HL-60/S4 treated with phorbol 12-myristate 13-acetate at 8.2 ng/mL for 4 days and 3 days (cell line): ENCODE results near the gene GJD3.
"Not testable (repeated sequence)": the region's sequence is repeated elsewhere in the genome, so short reads cannot be mapped to it uniquely, and the experiment has no call there.

Source experiments
- in situ Hi-C: fragments of 300-500 bp; cut with MboI; formaldehyde crosslinking; loops from 2 replicates; pipeline ENCODE4 v1.15.0; 2022; ENCODE audit warnings: low sequenced_read_pairs

The GJD3 gene, protein sequence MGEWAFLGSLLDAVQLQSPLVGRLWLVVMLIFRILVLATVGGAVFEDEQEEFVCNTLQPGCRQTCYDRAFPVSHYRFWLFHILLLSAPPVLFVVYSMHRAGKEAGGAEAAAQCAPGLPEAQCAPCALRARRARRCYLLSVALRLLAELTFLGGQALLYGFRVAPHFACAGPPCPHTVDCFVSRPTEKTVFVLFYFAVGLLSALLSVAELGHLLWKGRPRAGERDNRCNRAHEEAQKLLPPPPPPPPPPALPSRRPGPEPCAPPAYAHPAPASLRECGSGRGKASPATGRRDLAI

DNA sequence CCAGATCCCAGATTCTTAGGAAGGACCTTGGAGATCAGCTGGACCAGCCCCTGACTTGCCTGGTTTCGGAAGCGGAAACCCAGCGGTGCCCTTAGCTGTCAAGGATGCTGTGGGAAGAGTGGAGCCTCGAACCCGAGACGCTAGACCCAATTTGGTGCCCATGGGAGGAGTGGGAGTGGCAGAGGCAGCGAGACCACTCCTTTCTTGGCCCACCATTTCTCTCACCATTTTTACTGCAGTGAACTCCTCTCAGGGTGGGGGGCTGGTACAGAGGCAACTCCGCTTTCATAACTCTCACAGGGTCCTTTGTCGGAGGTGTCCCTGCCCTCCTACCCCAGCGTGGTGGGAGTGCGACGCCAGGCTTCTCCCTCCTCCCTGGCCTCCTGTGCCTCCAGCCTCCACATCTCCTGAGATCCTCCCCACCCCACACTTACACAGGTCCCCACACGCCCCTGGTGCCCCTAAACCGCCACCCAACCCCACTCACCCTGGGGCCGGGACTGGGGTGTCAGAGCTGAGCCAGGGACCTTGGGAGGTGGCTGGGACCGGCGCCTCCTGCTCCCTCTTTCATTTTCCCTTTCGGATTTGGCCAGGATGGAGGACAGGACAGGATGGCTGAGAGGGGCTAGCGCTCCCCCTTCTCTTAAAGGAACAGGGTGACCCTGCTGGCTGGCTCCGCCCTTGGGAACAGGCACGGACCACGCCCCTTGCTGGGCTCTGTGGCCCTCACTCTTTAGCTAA is at the start of gene GJD3:
Gene GJD3, minus strand, starts transcription at position 617 of the 741 bp plus-strand sequence. CDS start 922 bp downstream, outside the sequence.
- in situ Hi-C loops, result no loop called here

DNA sequence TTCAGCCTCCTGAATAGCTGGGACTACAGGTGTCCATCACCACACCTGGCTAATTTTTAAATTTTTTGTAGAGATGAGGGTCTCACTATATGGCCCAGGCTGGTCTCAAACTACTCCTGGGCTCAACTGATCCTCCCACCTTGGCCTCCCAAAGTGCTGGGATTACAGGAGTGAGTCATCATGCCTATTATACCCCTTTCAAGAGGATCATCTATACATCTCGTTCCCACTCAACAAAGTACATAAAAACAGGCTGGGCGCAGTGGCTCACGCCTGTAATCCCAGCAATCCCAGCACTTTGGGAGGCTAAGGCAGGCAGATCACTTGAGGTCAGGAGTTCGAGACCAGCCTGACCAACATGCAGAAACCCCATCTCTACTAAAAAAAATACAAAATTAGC is 49.8 kb upstream of the GJD3 start:
- in situ Hi-C loops, result not testable (repeated sequence)

DNA sequence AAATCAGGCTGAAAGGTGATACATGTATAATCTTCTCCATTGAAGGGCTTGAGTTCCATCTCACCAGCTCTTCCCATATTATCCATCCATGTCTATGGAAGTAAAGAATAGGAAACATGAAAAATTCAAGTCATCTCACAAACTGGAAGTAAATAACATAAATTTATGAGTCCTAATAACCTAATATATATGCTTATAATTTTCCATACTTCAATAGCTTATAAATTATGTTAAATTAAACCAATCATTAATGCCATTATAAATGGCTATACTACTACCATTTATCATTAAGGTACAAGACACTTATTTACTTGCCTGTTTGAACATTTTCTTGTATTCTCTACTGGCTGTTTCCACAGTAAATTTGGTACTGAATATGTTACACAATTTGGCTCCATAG is 48.3 kb upstream of the GJD3 start:
- in situ Hi-C loops, result no loop called here

DNA sequence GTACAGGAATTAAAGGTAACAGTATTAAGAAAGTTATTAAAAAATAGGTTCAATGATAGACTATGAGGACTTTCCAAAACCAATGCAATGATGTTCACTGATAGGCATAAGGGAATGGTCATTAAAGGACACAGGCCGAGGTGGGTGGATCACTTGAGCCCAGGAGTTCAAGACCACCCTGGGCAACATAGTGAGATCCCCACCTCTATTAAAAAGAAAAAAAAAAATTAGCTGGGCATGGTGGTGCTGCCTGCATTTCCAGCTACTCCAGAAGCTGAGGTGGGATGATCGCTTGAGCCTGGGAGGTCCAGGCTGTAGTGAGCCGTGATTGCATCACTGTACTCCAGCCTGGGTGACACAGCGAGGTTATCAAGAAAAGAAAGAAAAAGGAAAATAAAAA is 47.3 kb upstream of the GJD3 start:
- in situ Hi-C loops, result no loop called here

DNA sequence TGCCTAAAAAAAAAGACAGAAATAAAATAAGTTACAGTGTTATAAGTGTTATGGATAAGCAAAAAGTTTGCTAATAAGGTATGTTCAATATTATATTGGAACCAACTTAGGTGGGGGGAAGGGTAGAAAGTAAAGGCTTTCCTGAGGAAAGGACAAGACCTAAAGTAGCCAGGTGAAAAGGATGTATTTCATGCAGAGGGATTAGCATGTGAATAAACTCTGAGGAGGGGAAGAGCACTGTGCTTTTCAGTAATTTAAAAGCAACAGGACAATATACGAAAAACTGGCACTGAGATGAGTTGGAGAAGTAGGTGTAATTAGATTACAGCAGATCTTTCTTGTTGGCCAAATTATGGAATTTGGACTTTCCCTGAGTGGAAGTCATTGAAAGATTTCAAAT is 45.5 kb upstream of the GJD3 start:
- in situ Hi-C loops, result no loop called here

DNA sequence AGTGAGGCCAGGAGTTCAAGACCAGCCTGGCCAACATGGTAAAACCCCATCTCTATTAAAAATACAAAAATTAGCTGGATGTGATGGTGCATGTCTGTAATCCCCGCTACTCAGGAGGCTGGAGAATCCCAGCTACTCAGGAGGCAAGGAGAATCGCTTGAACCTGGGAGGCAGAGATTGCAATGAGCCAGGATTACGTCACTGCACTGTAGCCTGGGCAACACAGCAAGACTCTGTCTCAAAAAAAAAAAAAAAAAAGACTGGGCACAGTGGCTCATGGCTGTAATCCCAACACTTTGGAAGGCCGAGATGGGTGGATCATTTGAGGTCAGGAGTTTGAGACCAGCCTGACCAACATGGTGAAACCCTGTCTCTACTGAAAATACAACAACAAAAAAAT is 45.0 kb upstream of the GJD3 start:
- in situ Hi-C loops, result not testable (repeated sequence)

DNA sequence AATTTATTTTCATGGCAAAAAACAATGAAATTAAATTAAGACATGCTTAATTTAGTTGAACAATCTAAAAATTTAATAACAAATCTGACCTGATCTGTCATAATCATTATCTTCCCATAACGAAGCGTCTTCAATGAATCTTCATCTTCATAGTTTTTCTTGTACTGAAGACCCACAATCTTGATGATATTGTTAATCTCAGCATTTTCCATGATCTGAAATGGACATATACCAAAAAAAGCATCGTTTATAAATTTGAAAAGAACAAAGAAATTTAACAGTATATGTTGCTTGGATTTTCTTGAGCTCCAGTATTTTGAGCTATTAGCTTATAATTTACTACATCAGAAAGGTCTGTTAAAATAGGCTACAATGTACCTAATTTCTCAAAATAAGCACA is 42.9 kb upstream of the GJD3 start:
- in situ Hi-C loops, result no loop called here

DNA sequence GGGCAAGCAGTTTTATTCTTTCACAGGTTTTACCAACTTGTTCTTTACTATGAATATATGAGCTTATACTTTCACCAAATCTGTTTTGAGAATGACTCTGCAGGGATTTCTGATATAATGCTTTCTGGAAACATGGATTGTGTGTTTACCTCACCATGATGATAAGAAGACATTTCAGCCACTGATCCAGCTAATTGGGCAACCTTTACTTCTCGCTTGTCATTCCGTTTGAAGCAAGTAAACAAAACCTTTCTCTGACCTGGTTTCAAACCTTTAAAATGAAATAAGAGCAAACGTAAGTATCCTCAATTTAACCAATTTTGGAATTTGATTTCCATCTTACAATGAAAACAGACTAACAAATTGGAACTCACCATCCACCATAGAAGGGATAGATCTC is 39.5 kb upstream of the GJD3 start:
- in situ Hi-C loops, result no loop called here

DNA sequence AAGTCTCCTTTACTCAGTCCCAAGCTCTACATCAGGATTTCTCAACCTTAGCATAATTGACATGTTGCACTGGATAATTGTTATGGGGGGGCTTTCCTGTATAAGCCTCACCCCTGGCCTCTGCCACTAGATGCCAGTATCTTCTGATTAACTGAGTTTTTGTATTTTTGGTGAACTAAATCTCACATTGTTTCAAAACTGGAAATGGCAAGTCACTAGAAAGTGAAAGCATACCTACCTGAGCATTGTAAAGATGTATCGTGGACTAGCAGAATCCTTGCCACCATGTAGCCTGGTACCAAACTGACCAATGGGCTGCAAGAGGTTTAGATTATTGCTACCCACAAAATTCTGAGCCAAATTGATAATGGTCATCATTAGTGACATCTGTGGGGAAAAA is 38.1 kb upstream of the GJD3 start:
- in situ Hi-C loops, result no loop called here

DNA sequence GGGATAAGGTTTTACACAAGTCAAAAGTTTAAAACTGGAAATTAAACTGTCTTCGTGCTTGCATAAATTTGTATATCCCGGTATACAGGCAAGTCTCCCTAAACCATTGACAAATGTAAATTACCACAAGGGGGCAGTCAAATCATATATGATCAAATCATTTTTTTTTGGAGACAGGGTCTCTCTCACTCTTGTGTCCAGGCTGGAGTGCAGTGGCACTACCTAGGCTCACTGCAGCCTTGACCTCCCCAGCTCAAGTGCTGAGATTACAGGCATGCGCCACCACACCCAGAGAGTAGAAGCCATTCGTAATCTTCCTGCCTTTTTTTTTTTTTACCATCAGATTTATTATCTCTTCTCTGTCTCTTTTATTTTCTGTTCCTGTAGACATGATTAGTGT is 34.6 kb upstream of the GJD3 start:
- in situ Hi-C loops, result loop anchor here (10.0 kb wide), 1 partner anchor 136 kb away; no protein-coding TSS in a partner anchor

DNA sequence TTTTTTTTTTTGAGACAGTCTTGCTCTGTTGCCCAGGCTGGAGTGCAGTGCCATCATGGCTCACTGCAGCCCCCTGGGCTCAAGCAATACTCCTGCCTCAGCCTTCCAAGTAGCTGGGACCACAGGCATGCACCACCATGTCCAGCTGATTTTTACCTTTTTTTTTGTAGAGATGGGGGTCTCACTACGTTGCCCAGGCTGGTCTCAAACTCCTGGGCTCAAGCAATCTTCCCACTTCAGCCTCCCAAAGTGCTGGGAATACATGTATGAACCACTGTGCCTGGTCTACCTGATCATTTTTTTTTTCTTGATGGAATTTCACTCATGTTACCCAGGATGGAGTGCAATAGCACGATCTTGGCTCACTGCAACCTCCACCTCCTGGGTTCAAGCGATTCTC is 22.0 kb upstream of the GJD3 start:
- in situ Hi-C loops, result not testable (repeated sequence)

DNA sequence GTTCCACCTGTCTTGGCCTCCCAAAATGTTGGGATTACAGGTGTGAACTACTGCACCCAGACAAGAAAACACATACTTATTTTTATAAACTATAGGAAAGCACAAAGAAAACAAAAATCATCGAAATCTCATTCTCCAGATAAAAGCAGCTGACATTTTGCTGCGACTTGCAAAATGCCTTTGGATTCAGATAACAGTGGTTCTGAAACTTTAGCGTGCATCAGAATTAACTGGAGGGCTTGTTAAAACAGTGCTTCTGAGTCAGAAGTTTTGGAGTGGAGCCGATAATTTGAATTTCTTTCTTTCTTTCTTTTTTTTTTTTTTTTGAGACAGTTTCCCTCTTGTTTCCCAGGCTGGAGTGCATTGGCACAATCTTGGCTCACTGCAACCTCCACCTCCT is 17.7 kb upstream of the GJD3 start:
- in situ Hi-C loops, result no loop called here

DNA sequence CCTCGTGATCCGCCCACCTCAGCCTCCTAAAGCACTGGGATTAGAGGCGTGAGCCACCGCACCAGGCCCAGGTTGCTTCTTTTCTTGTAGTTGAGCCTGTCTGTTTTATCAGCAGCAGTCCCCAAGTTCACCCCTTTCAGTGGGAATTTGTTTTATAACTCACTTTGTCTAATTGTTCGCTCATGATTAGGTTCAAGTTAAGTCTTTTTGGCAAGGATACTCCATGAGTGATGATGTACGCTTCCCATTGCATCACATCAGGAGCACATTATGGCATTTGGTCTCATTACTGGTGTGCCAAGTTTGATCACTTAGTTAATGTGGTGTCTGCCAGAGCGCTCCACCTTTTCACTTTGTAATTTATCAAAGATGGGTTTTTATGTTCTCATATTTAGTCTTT is 14.4 kb upstream of the GJD3 start:
- in situ Hi-C loops, result no loop called here

DNA sequence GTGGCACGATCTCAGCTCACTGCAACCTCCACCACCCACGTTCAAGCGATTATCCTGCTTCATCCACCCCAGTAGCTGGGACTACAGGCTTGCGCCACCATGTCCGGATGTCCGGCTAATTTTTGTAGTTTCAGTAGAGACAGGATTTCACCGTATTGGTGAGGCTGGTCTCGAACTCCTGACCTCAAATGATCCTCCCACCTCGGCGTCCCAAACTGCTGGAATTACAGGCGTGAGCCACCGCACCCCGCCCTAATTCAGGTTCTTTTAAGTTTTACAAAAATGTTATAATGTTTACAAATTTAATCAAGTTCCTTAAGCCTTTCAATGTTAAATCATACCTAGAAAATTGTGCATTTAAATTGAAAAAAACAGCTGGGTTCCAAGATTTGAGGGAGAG is 13.3 kb upstream of the GJD3 start:
- in situ Hi-C loops, result no loop called here

DNA sequence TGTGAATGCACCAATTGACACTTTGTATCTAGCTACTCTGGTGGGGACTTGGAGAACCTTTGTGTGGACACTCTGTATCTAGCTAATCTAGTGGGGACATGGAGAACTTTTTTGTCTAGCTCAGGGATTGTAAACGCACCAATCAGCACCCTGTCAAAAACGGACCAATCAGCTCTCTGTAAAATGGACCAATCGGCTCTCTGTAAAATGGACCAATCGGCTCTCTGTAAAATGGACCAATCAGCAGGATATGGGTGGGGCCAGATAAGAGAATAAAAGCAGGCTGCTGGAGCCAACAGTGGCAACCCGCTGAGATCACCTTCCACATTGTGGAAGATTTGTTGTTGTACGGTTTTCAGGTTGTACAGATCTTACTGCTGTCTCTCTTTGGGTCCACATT is 12.0 kb upstream of the GJD3 start:
- in situ Hi-C loops, result not testable (repeated sequence)

DNA sequence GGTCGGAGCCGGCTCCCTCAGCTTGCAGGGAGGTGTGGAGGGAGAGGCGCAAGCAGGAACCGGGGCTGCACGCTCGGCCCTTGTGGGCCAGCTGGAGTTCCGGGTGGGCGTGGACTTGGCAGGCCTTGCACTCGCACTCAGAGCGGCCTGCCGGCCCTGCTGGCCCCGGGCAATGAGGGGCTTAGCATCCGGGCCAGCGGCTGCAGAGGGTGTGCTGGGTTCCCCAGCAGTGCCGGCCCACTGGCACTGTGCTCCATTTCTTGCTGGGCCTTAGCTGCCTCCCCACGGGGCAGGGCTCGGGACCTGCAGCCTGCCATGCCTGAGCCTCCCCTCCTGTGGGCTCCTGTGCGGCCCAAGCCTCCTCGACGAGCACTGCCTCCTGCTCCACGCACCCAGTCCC is 11.2 kb upstream of the GJD3 start:
- in situ Hi-C loops, result not testable (repeated sequence)

DNA sequence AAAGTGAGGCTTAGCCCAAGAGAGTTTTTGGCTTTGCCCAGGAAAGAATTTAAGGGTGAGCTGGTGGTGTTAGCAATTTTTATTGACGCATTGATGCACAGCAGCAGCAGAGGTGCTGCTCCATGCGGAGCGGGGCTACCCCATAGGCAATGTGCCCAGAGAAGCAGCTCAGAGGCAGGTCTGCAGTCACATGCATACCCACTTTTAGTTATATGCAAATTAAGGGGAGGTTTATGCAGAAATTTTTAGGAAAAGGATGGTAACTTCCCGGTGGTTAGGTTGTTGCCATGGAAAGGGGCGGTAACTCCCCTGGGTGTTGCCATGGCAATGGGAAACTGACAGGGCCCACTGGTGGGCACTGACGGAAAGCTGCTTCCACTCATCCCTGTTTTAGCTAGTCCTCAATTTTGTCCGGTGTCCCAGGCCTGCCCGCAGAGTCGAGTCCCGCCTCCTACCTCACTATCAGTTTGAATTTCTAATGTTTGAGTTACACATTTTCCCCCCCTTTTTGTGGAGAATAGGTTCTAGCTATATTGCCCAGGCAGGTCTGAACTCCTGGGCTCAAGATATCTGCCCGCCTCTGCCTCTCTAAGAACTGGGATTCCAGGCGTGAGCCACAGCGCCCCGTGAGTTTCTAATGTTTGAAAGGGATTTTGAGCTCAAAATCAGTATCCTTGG is 10.4 kb upstream of the GJD3 start:
- in situ Hi-C loops, result no loop called here

DNA sequence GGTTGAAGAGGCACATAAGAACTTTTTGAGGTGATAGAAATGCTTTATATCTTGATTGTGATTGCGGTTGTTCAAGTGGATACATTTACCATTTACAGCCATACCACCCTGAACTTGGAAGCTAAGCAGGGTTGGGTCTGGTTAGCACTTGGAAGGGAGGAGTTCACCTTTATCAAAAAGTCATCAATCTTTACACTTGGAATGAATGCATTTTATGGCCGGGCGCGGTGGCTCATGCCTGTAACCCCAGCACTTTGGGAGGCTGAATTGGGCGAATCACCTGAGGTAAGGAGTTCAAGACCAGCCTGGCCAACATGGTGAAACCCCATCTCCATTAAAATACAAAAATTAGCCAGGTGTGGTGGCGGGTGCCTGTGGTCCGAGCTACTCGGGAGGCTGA is 9.5 kb upstream of the GJD3 start:
- in situ Hi-C loops, result no loop called here

DNA sequence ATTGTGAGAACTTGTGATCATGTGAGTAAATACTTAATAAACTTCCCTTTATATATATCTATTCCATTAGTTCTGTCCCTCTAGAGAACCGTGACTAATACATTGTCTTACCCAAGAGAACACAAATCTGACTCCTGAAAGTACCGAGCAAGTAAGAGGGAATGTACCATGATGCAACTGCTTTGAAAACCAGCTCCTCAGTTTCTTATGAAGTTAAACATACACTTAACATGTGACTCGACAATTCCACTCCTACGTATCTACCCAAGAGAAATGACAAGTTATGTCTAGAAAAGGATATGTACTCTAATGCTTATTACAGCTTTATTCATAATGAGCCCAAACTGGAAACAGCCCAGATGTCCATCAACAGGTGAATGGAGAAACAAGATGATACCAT is 8.8 kb upstream of the GJD3 start:
- in situ Hi-C loops, result no loop called here

DNA sequence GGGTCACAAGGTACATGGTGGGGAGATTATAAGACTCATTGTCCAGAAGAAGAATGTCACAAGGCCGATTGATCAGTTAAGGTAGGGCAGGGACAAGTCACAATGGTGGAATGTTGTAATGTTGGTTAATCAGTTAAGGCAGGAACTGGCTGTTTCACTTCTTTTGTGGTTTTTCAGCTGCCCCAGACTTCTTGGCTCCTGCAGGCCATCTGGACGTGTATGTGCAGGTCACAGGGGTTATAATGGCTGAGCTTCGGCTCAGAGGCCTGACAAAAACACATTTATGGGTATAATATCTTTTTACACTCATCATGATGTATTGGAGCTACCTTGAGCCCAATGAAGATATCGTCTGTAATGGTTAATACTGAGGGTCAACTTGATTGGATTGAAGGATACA is 8.1 kb upstream of the GJD3 start:
- in situ Hi-C loops, result not testable (repeated sequence)

DNA sequence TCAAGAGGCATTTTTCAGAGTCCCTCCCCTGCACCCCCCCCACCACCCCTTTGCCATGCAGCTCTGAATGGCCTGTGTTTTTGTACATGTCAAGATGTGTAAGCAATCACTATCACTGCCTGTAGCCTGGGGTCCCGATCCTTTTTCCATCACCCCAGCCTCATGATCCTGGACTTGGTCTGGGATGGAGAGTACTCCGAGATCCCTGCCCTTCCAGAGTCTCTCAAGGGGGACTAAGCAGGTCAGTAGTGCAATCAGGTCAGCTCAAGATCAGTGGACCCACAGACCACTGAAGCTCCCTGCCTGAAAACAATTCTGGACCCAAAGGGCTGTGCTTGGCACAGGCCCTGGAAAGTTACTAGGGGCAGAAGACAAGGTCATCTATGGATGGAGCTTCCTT is 7.5 kb upstream of the GJD3 start:
- in situ Hi-C loops, result no loop called here
